ENCODE data around the gene UQCC2.

Gene UQCC2

GRCh38 chr6:33700391-33701050 lies 11.0 kb downstream of the UQCC2 start:
- TF ChIP-seq CTCF (IDR thresholded peaks at IDR 0.05; ENCODE audit: low read length, missing control alignments), result peak; percentile 90
- DNase-seq (ENCODE audit: low read depth), result peak; percentile 81
- H3K4me3 ChIP-seq (replicated peaks; ENCODE audit: low read depth, low read length), result no peak overlapping the region

- TF ChIP-seq CTCF (IDR thresholded peaks at IDR 0.05; ENCODE audit: low read length, missing control alignments), result no peak
- H3K4me3 ChIP-seq (replicated peaks; ENCODE audit: low read depth, low read length), result no peak overlapping the region
- DNase-seq (ENCODE audit: low read depth), result no peak
Measured at GRCh38 chr6:33699739-33700138, 11.8 kb downstream of the UQCC2 start.

- DNase-seq (ENCODE audit: low read depth), result no peak
- H3K4me3 ChIP-seq (replicated peaks; ENCODE audit: low read depth, low read length), result no peak overlapping the region
Measured at GRCh38 chr6:33699131-33699530, 12.4 kb downstream of the UQCC2 start.

GRCh38 chr6:33698494-33698893 lies 13.0 kb downstream of the UQCC2 start:
- TF ChIP-seq CTCF (IDR thresholded peaks at IDR 0.05; ENCODE audit: low read length, missing control alignments), result no peak
- DNase-seq (ENCODE audit: low read depth), result no peak
- H3K4me3 ChIP-seq (replicated peaks; ENCODE audit: low read depth, low read length), result no peak overlapping the region

More at GRCh38 chr6:33699131-33699530, 12.4 kb downstream of the UQCC2 start:
- TF ChIP-seq CTCF (IDR thresholded peaks at IDR 0.05; ENCODE audit: low read length, missing control alignments), result no peak

- no peak for DNase-seq (ENCODE audit: low read depth)
- H3K4me3 ChIP-seq (replicated peaks; ENCODE audit: low read depth, low read length), result no peak overlapping the region
- TF ChIP-seq CTCF (IDR thresholded peaks at IDR 0.05; ENCODE audit: low read length, missing control alignments), result no peak
Measured at GRCh38 chr6:33697845-33698244, 13.7 kb downstream of the UQCC2 start.

- no peak for TF ChIP-seq CTCF (IDR thresholded peaks at IDR 0.05; ENCODE audit: low read length, missing control alignments)
- DNase-seq (ENCODE audit: low read depth), result peak; percentile 91
- H3K4me3 ChIP-seq (replicated peaks; ENCODE audit: low read depth, low read length), result no peak overlapping the region
Measured at GRCh38 chr6:33696548-33697518, 14.7 kb downstream of the UQCC2 start.

Measured in fibroblast of pulmonary artery (primary cell).